Measurements from ENCODE around the gene RASAL2. TPM values are rescaled to one million over a fixed set of nuclear protein-coding genes. Genes with fewer than 3 reads are reported as not detected.

The RASAL2 gene
- total and polyA plus RNA-seq, 9 of the 15 experiments (the other 6 are each of a cell fraction or from before 2014, with no cell fraction given) = 0.13 to 1.0 (median 0.62) TPM

GRCh38 chr1:178490967-178491366, 397.1 kb downstream of the RASAL2 start:
- POLR2A ChIA-PET = no interaction called here
- Histone ChIP-seq H3K27me3 (ENCODE audit: control insufficient read depth in 2 of 2, insufficient read depth in 2 of 2, low read length in 2 of 2) (peaks cover 33 to 77% of the 10 kb centered on the region in 2 experiments; a peak in 4 of 5 replicates), H3K4me2 (ENCODE audit: insufficient read depth, low read length) (no peak overlapping the region), H4K20me1 (replicated peaks; ENCODE audit: control insufficient read depth, insufficient read depth, low read length) (no peaks in the 10 kb centered on the region), H2AFZ (ENCODE audit: low read depth, low read length) (no peak overlapping the region), H3K36me3 (ENCODE audit: control insufficient read depth, insufficient read depth, low read length) (no peaks in the 10 kb centered on the region), H3K79me2 (ENCODE audit: control insufficient read depth, insufficient read depth, low read length) (no peaks in the 10 kb centered on the region), H3K9me1 (ENCODE audit: control insufficient read depth, insufficient read depth, low read length) (no peaks in the 10 kb centered on the region), H3K9ac (ENCODE audit: insufficient read depth in 1 of 2, low read depth in 2 of 2, low read length in 2 of 2) (no peak overlapping the region), H3K4me3 (no peak overlapping the region), H3K27ac (ENCODE audit: extremely low read depth, low read depth, low read length) (no peak overlapping the region), H3K4me1 (replicated peaks in 1 of 2; ENCODE audit: control insufficient read depth in 2 of 2, insufficient read depth in 2 of 2, low read length in 2 of 2) (no peaks in the 10 kb centered on the region; a peak in 1 of 5 replicates), H3K9me3 (replicated peaks; ENCODE audit: control insufficient read depth, insufficient read depth, low read depth, low read length) (no peaks in the 10 kb centered on the region)
- WGBS (ENCODE audit: insufficient coverage, low coverage, missing lambda C conversion rate) = 0% methylated on average over 9 of the region's 9 CpGs
- DNase-seq (ENCODE audit: extremely low read depth in 1 of 4, low spot score in 3 of 4) = no peak
- intact Hi-C loops (cut with micrococcal nuclease) = no loop called here
- in situ Hi-C loops (cut with MboI) = no loop called here
- CTCF ChIA-PET (ENCODE audit: low intra/inter-chr PET ratio) = no interaction called here
- FAIRE-seq = no peak
- BruUV-seq (replicated peaks) = no TSS peak
- ATAC-seq = no peak
- TF ChIP-seq NUFIP1 (IDR thresholded peaks at IDR 0.05; ENCODE audit: partially characterized antibody) = no peak
- TF ChIP-seq ZNF324 (CRISPR knock-in tag; IDR thresholded peaks at IDR 0.05) = no peak
- no peak for TF ChIP-seq IRF2 (CRISPR knock-in tag; IDR thresholded peaks at IDR 0.05)
- no peak for TF ChIP-seq ZNF407 (IDR thresholded peaks at IDR 0.05; ENCODE audit: low read depth)
- no peak for TF ChIP-seq ZNF75A (CRISPR knock-in tag; IDR thresholded peaks at IDR 0.05)
- TF ChIP-seq MLLT1 (IDR thresholded peaks at IDR 0.05) = no peak
- TF ChIP-seq MITF (IDR thresholded peaks at IDR 0.05) = no peak
- no peak for TF ChIP-seq BCL6 (CRISPR knock-in tag; IDR thresholded peaks at IDR 0.05)
- TF ChIP-seq TCFL5 (CRISPR knock-in tag; conservative IDR thresholded peaks at IDR 0.05) = no peak
- no peak for TF ChIP-seq ELK1 (CRISPR knock-in tag; IDR thresholded peaks at IDR 0.05)

All from K562 (cell line).